ENCODE data around the gene SRPK1. TPM values are rescaled to one million over a fixed set of nuclear protein-coding genes. Genes with fewer than 3 reads are reported as not detected.

The SRPK1 gene
- total and polyA plus RNA-seq, 10 of the 15 experiments (the other 5 are each of a cell fraction or from before 2014, with no cell fraction given): 47.4 to 112 (median 85.8) TPM

GRCh38 chr6:35833536-35833935 lies 87.4 kb downstream of the SRPK1 start:
- H3K27me3 ChIP-seq (replicated peaks in 1 of 2; ENCODE audit: control insufficient read depth in 2 of 2, insufficient read depth in 2 of 2, low read length in 1 of 2): no peaks in the 10 kb centered on the region
- H3K9me3 ChIP-seq (replicated peaks; ENCODE audit: control insufficient read depth, insufficient read depth, low read length): no peaks in the 10 kb centered on the region
- H3K27ac ChIP-seq (ENCODE audit: control insufficient read depth, insufficient read depth): no peak overlapping the region
- FAIRE-seq (no peak), ATAC-seq (no peak), DNase-seq (ENCODE audit: low read depth, low spot score) (no peak)
- peaks cover 6 to 27% of the 10 kb centered on the region in 2 experiments for H3K36me3 ChIP-seq (ENCODE audit: control insufficient read depth in 2 of 2, insufficient read depth in 2 of 2, low read length in 1 of 2)
- no peaks in the 10 kb centered on the region for H3K4me1 ChIP-seq (ENCODE audit: control insufficient read depth, insufficient read depth, low read length)
- no TSS peak for BruUV-seq (replicated peaks)
- intact Hi-C loops (cut with micrococcal nuclease; ENCODE audit: unreplicated experiment) (no loop called here), in situ Hi-C loops (cut with MboI) (no loop called here)
- no peak overlapping the region for H3K4me3 ChIP-seq
- H4K20me1 ChIP-seq (ENCODE audit: control insufficient read depth, insufficient read depth): no peaks in the 10 kb centered on the region
- ChIA-PET POLR2A (no interaction called here), SMC1A (ENCODE audit: uncharacterized antibody, unreplicated experiment) (no interaction called here), CTCF (no interaction called here), RAD21 (ENCODE audit: unreplicated experiment) (no interaction called here)
- H3K4me2 ChIP-seq (ENCODE audit: control insufficient read depth, insufficient read depth): no peak overlapping the region
- no peaks in the 10 kb centered on the region for H3K79me2 ChIP-seq (ENCODE audit: control insufficient read depth, insufficient read depth, low read length)
- TF ChIP-seq SUZ12 (IDR thresholded peaks at IDR 0.05; ENCODE audit: unreplicated experiment) (no peak), CHD2 (IDR thresholded peaks at IDR 0.05; ENCODE audit: borderline replicate concordance, low read depth, low read length) (no peak), TARDBP (IDR thresholded peaks at IDR 0.05; ENCODE audit: borderline replicate concordance) (no peak), BCL11A (IDR thresholded peaks at IDR 0.05; ENCODE audit: low read depth, low read length) (no peak), RAD51 (IDR thresholded peaks at IDR 0.05) (no peak), SPI1 (IDR thresholded peaks at IDR 0.05; ENCODE audit: borderline replicate concordance, insufficient read depth, low read depth, low read length) (no peak), MTA2 (IDR thresholded peaks at IDR 0.05; ENCODE audit: low read depth) (no peak), ZNF24 (IDR thresholded peaks at IDR 0.05) (no peak), E4F1 (IDR thresholded peaks at IDR 0.05; ENCODE audit: borderline replicate concordance, partially characterized antibody) (no peak), ZNF622 (IDR thresholded peaks at IDR 0.05) (no peak), YY1 (IDR thresholded peaks at IDR 0.05; ENCODE audit: low read depth, low read length) (no peak), BMI1 (IDR thresholded peaks at IDR 0.05; ENCODE audit: borderline replicate concordance) (no peak), ZBED1 (IDR thresholded peaks at IDR 0.05; ENCODE audit: borderline replicate concordance) (no peak), EP300 (IDR thresholded peaks at IDR 0.05; ENCODE audit: borderline replicate concordance in 1 of 2, control insufficient read depth in 1 of 2, low read depth in 2 of 2, low read length in 2 of 2) (no peak), SMARCA5 (IDR thresholded peaks at IDR 0.05) (no peak)
- 98% methylated on average over 7 of the region's 7 CpGs for WGBS (ENCODE audit: insufficient coverage, insufficient replicate concordance, low lambda C conversion rate, missing lambda C conversion rate)
- no peak overlapping the region for H3K9ac ChIP-seq (ENCODE audit: control insufficient read depth, insufficient read depth, low read length)
- H2AFZ ChIP-seq (ENCODE audit: control insufficient read depth, low read depth, low read length): no peak overlapping the region
